A549 (cell line): ENCODE measurements around the gene PLA2G2E. TPM values are rescaled to one million over a fixed set of nuclear protein-coding genes. Genes with fewer than 3 reads are reported as not detected.
"Not testable (repeated sequence)": the region's sequence is repeated elsewhere in the genome, so short reads cannot be mapped to it uniquely, and the experiment has no call there.

Source experiments
- ATAC-seq, 2 experiments: fragments of 200-7000 bp in 1 of 2; fragments of >200 bp in 1 of 2; cut with Nextera tagmentation in 1 of 2; cut with Tn5 transposase in 1 of 2; 3 replicates each; pipeline versions ENCODE4 v1.8.0 to v1.9.1; 2018 to 2020; ENCODE audit warnings: mild to moderate bottlenecking in 1 of 2, moderate library complexity in 1 of 2
- CTCF ChIA-PET: fragments of 300-600 bp; sonication (Branson Sonifier 250); formaldehyde crosslinking; extraction: SDS; loops from one replicate; lab custom pipeline; 2021; ENCODE audit warnings: antibody characterized with exemption, inconsistent platforms; lab: Yijun Ruan, JAX
- POLR2A ChIA-PET: fragments of 350-600 bp; formaldehyde crosslinking; extraction: SDS; loops from one replicate; lab custom pipeline; 2021; ENCODE audit warnings: antibody characterized with exemption, inconsistent platforms; lab: Yijun Ruan, JAX
- DNase-seq, 2 experiments: peaks; one replicate each; pipeline versions ENCODE4 v3.0.0 to v3.0.0-alpha.2; 2011 to 2016; ENCODE audit warnings: low read depth in 1 of 2, low spot score in 1 of 2
- FAIRE-seq: peaks from 2 replicates; lab custom pipeline; 2011; peaks lifted over from hg19 to GRCh38; lab: Jason Lieb, UNC
- H3K27ac ChIP-seq, 2 experiments: fragments of >200 bp; sonication (Bioruptor Twin); formaldehyde crosslinking; 3 replicates each; pipeline ENCODE4 v1.5.1; 2016 to 2017
- H3K4me1 ChIP-seq: fragments of >200 bp; sonication (Bioruptor Twin); formaldehyde crosslinking; 3 replicates; pipeline ENCODE4 v1.6.1; 2016
- H3K4me2 ChIP-seq: fragments of >200 bp; sonication (Bioruptor Twin); formaldehyde crosslinking; 3 replicates; pipeline ENCODE4 v1.6.1; 2016
- H3K4me3 ChIP-seq: fragments of >200 bp; sonication (Bioruptor Twin); formaldehyde crosslinking; 3 replicates; pipeline ENCODE4 v1.5.1; 2016
- H3K9me3 ChIP-seq: fragments of >200 bp; sonication (Bioruptor Twin); formaldehyde crosslinking; 3 replicates; pipeline ENCODE4 v1.6.1; 2016
- CBX2 ChIP-seq: fragments of 200-600 bp; sonication (generic); IDR thresholded peaks from 2 replicates; pipeline ENCODE4 v1.6.1; 2016; ENCODE audit warnings: low read depth, mild to moderate bottlenecking, borderline replicate concordance
- CBX8 ChIP-seq: fragments of 200-600 bp; sonication (generic); IDR thresholded peaks from 2 replicates; pipeline ENCODE4 v1.6.1; 2016
- CHD4 ChIP-seq: fragments of 200-600 bp; sonication (generic); IDR thresholded peaks from 2 replicates; pipeline ENCODE4 v1.6.1; 2016; ENCODE audit warnings: antibody characterized with exemption, mild to moderate bottlenecking, borderline replicate concordance
- EHF ChIP-seq: fragments of 250-450 bp; sonication (Bioruptor Pico); IDR thresholded peaks from 2 replicates; pipeline ENCODE4 v1.5.0; 2020; ENCODE audit warnings: mild to moderate bottlenecking
- EP300 ChIP-seq, 2 experiments: fragments of >200 bp; sonication (Bioruptor Twin); formaldehyde crosslinking; IDR thresholded peaks; 2 replicates in 1 of 2; 3 replicates in 1 of 2; pipeline ENCODE4 v1.6.1; 2016 to 2017
- ESRRA ChIP-seq: fragments of 150-350 bp; IDR thresholded peaks from 2 replicates; pipeline ENCODE4 v1.6.1; 2014; ENCODE audit warnings: mild to moderate bottlenecking, low read length, borderline replicate concordance
- FOSL2 ChIP-seq, 2 experiments: fragments of 450-650 bp in 1 of 2; fragments of >200 bp in 1 of 2; sonication (Bioruptor Twin) in 1 of 2; formaldehyde crosslinking; IDR thresholded peaks; 2 replicates each; pipeline versions ENCODE4 v1.5.0 to v1.6.1; 2016 to 2020; ENCODE audit warnings: mild to moderate bottlenecking in 1 of 2, moderate library complexity in 1 of 2
- FOXS1 ChIP-seq: fragments of 250-450 bp; sonication (Bioruptor Pico); IDR thresholded peaks from 2 replicates; pipeline ENCODE4 v1.5.0; 2020; ENCODE audit warnings: mild to moderate bottlenecking, moderate library complexity
- GATA3 ChIP-seq: IDR thresholded peaks from 2 replicates; pipeline ENCODE4 v1.6.1; 2012; ENCODE audit warnings: borderline replicate concordance
- HOXB13 ChIP-seq: fragments of 250-450 bp; sonication (Bioruptor Pico); IDR thresholded peaks from 2 replicates; pipeline ENCODE4 v1.5.0; 2020; ENCODE audit warnings: low read depth, mild to moderate bottlenecking, moderate library complexity
- HOXB5 ChIP-seq: fragments of 250-450 bp; sonication (Bioruptor Pico); IDR thresholded peaks from 2 replicates; pipeline ENCODE4 v1.5.0; 2020; ENCODE audit warnings: mild to moderate bottlenecking, moderate library complexity
- KDM5A ChIP-seq: fragments of 200-600 bp; sonication (generic); IDR thresholded peaks from 2 replicates; pipeline ENCODE4 v1.6.1; 2016; ENCODE audit warnings: antibody characterized with exemption, mild to moderate bottlenecking
- MAX ChIP-seq: IDR thresholded peaks from 2 replicates; pipeline ENCODE4 v1.6.1; 2012
- MAZ ChIP-seq: fragments of 150-350 bp; IDR thresholded peaks from 2 replicates; pipeline ENCODE4 v1.6.1; 2014; ENCODE audit warnings: antibody characterized with exemption, low read depth, low read length, borderline replicate concordance
- MYC ChIP-seq: IDR thresholded peaks from 2 replicates; pipeline ENCODE4 v1.6.1; 2012; ENCODE audit warnings: mild to moderate bottlenecking, inconsistent platforms, low read length, improper control_type of control experiment, borderline replicate concordance
- NFE2L2 ChIP-seq: fragments of 150-350 bp; conservative IDR thresholded peaks from 2 replicates; pipeline ENCODE4 v1.6.1; 2014; ENCODE audit warnings: low read length
- NPAS2 ChIP-seq: fragments of 250-450 bp; sonication (Bioruptor Pico); IDR thresholded peaks from 2 replicates; pipeline ENCODE4 v1.8.0; 2022; ENCODE audit warnings: mild to moderate bottlenecking, moderate library complexity, borderline replicate concordance
- NR3C1 ChIP-seq: fragments of >200 bp; sonication (Bioruptor Twin); formaldehyde crosslinking; IDR thresholded peaks from 3 replicates; pipeline ENCODE4 v1.6.1; 2017
- PBX3 ChIP-seq: IDR thresholded peaks from 2 replicates; pipeline ENCODE4 v1.6.1; 2012
- PHF8 ChIP-seq: fragments of 200-600 bp; sonication (generic); IDR thresholded peaks from 2 replicates; pipeline ENCODE4 v1.6.1; 2016; ENCODE audit warnings: low read depth, mild to moderate bottlenecking, antibody characterized with exemption, moderate library complexity, borderline replicate concordance
- POLR2A ChIP-seq: IDR thresholded peaks from 2 replicates; pipeline ENCODE4 v1.6.1; 2012; ENCODE audit warnings: mild to moderate bottlenecking, low read length
- RCOR1 ChIP-seq: fragments of 150-350 bp; IDR thresholded peaks from 2 replicates; pipeline ENCODE4 v1.6.1; 2014; ENCODE audit warnings: antibody characterized with exemption, low read length, low read depth
- RFX5 ChIP-seq: fragments of 450-650 bp; IDR thresholded peaks from 2 replicates; pipeline ENCODE4 v1.7.1; 2014; ENCODE audit warnings: antibody characterized with exemption, mild to moderate bottlenecking, moderate library complexity
- RNF2 ChIP-seq: fragments of 200-600 bp; sonication (generic); IDR thresholded peaks from 2 replicates; pipeline ENCODE4 v1.6.1; 2016; ENCODE audit warnings: low read depth, mild to moderate bottlenecking, antibody characterized with exemption, moderate library complexity, borderline replicate concordance
- SREBF2 ChIP-seq: fragments of 450-650 bp; IDR thresholded peaks from 2 replicates; pipeline ENCODE4 v1.6.1; 2014; ENCODE audit warnings: mild to moderate bottlenecking, moderate library complexity
- TFCP2L1 ChIP-seq: fragments of 250-450 bp; sonication (Bioruptor Pico); IDR thresholded peaks from 2 replicates; pipeline ENCODE4 v1.5.0; 2021; ENCODE audit warnings: mild to moderate bottlenecking
- ZFP36 ChIP-seq: fragments of 450-650 bp; IDR thresholded peaks from 2 replicates; pipeline ENCODE4 v1.6.1; 2014; ENCODE audit warnings: borderline replicate concordance; ENCODE audit not compliant: partially characterized antibody
- WGBS: methylation state at CpG from one replicate; pipeline ENCODE4 v1.1.6; 2017; ENCODE audit errors: missing lambda C conversion rate; 5-methylcytosine and 5-hydroxymethylcytosine counted together
- polyA plus RNA-seq, 4 experiments: library from polyadenylated mRNA; depleted of rRNA in 3 of 4; stranded (reverse); fragments of >200 nt; fragmentation: RNase III in 1 of 4; extraction: RNeasy Plus Mini Kit Qiagen cat#74134 plus additional on column Dnase treatment in 1 of 4; gene quantifications; 2 replicates in 3 of 4; 3 replicates in 1 of 4; pipeline ENCODE4 v1.2.3, GENCODE V29; 2011 to 2017
- TF ChIP-seq, protein P1 (sequence below): fragments of 150-350 bp; IDR thresholded peaks from 2 replicates; pipeline ENCODE4 v1.6.1; 2014; ENCODE audit warnings: low read depth, mild to moderate bottlenecking, low read length

The PLA2G2E gene
- polyA plus RNA-seq, 2 of the 4 experiments (the other 2 are of a cell fraction) = not detected

DNA sequence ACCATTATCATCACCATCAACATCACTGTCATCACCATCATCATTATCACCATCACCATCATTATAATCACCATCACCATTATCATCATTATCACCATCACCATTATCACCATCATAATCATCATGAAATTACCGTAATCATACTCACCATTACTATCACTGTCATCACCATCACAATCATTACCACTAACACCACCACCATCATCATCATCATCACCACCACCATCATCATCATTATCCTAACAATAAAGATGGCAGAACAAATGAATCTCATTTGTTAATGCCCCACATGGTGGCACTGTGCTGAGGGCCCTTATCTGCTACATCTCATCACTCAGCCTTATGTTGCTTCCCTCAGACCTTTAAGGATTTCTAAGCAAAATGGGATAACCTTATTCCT is 9.4 kb upstream of the PLA2G2E start:
- no peak for ATAC-seq
- 0% methylated on average over 1 of the region's 1 CpG for WGBS
- no peak overlapping the region for H3K4me3 ChIP-seq
- H3K9me3 ChIP-seq = peaks cover 11% of the 10 kb centered on the region; the same call in 2 of the 3 replicates
- CTCF ChIA-PET = no interaction called here
- no peak for DNase-seq
- TF ChIP-seq, protein P1, sequence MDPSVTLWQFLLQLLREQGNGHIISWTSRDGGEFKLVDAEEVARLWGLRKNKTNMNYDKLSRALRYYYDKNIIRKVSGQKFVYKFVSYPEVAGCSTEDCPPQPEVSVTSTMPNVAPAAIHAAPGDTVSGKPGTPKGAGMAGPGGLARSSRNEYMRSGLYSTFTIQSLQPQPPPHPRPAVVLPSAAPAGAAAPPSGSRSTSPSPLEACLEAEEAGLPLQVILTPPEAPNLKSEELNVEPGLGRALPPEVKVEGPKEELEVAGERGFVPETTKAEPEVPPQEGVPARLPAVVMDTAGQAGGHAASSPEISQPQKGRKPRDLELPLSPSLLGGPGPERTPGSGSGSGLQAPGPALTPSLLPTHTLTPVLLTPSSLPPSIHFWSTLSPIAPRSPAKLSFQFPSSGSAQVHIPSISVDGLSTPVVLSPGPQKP = no peak
- TF ChIP-seq CBX8 = no peak
- no peak for TF ChIP-seq NFE2L2
- no peak for TF ChIP-seq HOXB5 (CRISPR knock-in tag)
- TF ChIP-seq HOXB13 (CRISPR knock-in tag) = no peak
- TF ChIP-seq RCOR1 = no peak
- TF ChIP-seq PHF8 = no peak
- TF ChIP-seq TFCP2L1 (CRISPR knock-in tag) = no peak
- TF ChIP-seq EP300 (IDR thresholded peaks at IDR 0.05) = no peak
- TF ChIP-seq MAZ = no peak
- TF ChIP-seq ESRRA = no peak
- TF ChIP-seq ZFP36 = no peak
- no peak for TF ChIP-seq GATA3
- no peak for TF ChIP-seq RFX5
- no peak for TF ChIP-seq POLR2A
- TF ChIP-seq, all 56 proteins: peak for 0
- no peak for FAIRE-seq
- no peak overlapping the region for H3K27ac ChIP-seq
- no peak overlapping the region for H3K4me2 ChIP-seq
- no peaks in the 10 kb centered on the region for H3K4me1 ChIP-seq
- POLR2A ChIA-PET = no interaction called here

DNA sequence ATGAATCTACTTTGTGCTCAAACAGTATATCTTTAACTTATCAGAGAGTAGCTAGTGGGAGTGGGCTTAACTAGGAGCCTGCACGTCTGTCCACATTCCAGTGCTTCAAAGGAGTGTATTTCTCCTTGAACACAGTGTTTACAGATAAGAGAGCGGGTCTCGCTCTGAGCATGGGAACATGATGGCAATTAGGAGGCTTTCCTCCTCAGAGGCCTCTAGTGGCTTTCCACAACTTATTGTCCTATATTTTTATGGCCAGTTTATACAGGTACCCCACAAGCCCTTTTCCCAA is 3.7 kb upstream of the PLA2G2E start:
- H3K4me2 ChIP-seq, POLR2A ChIA-PET, ATAC-seq, FAIRE-seq, H3K4me3 ChIP-seq, DNase-seq, H3K4me1 ChIP-seq, H3K9me3 ChIP-seq, H3K27ac ChIP-seq: not testable (repeated sequence)
- CTCF ChIA-PET = interaction anchor here (1.8 kb wide), 1 partner anchor 9 kb away, joined by 9 read pairs; no protein-coding TSS in a partner anchor
- 67% methylated on average over 3 of the region's 3 CpGs for WGBS

DNA sequence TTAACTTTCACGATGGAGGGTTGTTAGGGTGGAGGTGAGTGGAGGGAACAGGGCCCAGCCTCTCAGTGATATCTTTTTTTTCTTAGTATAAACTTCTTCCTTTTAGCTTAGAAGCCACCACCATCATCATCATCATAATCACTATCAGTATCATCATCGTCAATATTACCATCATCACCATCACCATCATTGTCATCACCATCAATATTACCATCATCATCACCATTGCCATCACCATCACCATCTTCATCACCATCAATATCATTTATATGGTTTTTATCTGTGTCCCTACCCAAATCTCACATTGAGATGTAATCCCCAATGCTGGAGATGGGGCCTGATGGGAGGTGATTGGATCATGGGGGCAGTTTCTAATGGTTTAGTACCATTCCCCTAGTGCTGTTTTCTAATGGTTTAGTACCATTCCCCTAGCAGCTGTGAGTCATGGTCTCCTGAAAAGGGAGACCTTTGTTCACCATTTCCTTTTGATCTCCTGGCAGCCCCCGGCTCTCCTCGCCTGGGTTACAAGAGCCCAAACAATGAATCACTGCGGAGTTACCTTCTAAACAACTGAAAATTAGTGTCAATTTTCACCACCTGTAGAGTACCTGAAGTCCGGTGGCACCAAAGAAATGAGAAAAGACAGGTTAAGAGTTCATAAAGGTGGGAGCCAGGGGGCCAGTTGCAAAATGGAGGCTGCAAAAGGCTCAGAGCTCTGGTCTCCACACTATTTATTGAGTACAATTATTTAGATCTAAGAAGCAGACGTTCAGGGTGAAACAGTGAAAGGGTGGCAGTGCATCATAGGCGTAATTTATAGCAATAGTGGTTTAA is 3.1 kb upstream of the PLA2G2E start:
- no peak overlapping the region; the same call in 2 of the 3 replicates for H3K4me2 ChIP-seq
- FAIRE-seq = no peak
- POLR2A ChIA-PET = no interaction called here
- peaks cover 6% of the 10 kb centered on the region; the same call in 2 of the 3 replicates for H3K9me3 ChIP-seq
- ATAC-seq = no peak
- 32% methylated on average over 8 of the region's 8 CpGs for WGBS
- no peak for DNase-seq
- no peak overlapping the region for H3K4me3 ChIP-seq
- no peak overlapping the region for H3K27ac ChIP-seq
- no peaks in the 10 kb centered on the region for H3K4me1 ChIP-seq
- no peak for TF ChIP-seq NPAS2 (CRISPR knock-in tag)
- TF ChIP-seq KDM5A = no peak
- TF ChIP-seq RNF2 = no peak
- no peak for TF ChIP-seq EHF (CRISPR knock-in tag)
- no peak for TF ChIP-seq POLR2A
- TF ChIP-seq FOXS1 (CRISPR knock-in tag) = no peak
- TF ChIP-seq MAX = no peak
- TF ChIP-seq FOSL2 (IDR thresholded peaks at IDR 0.05) = no peak
- TF ChIP-seq FOSL2 (CRISPR knock-in tag; IDR thresholded peaks at IDR 0.05) = no peak
- no peak for TF ChIP-seq MYC
- TF ChIP-seq TFCP2L1 (CRISPR knock-in tag) = no peak
- TF ChIP-seq NR3C1 = no peak
- TF ChIP-seq PBX3 = no peak
- no peak for TF ChIP-seq CHD4
- TF ChIP-seq SREBF2 = no peak
- no peak for TF ChIP-seq CBX2
- CTCF ChIA-PET = interaction anchor here (1.0 to 1.8 kb wide), 2 partner anchors 9 to 226 kb away, joined by 3 to 9 read pairs; no protein-coding TSS in a partner anchor
